GM19397 (cell line): Measurements from ENCODE around the gene SLC4A11.

Source experiments
- ATAC-seq: cut with Tn5 transposase; IDR thresholded peaks from one replicate; pipeline ENCODE4 v1.9.1; 2021; ENCODE audit warnings: mild to moderate bottlenecking, moderate library complexity; ENCODE audit not compliant: unreplicated experiment

The SLC4A11 gene

DNA sequence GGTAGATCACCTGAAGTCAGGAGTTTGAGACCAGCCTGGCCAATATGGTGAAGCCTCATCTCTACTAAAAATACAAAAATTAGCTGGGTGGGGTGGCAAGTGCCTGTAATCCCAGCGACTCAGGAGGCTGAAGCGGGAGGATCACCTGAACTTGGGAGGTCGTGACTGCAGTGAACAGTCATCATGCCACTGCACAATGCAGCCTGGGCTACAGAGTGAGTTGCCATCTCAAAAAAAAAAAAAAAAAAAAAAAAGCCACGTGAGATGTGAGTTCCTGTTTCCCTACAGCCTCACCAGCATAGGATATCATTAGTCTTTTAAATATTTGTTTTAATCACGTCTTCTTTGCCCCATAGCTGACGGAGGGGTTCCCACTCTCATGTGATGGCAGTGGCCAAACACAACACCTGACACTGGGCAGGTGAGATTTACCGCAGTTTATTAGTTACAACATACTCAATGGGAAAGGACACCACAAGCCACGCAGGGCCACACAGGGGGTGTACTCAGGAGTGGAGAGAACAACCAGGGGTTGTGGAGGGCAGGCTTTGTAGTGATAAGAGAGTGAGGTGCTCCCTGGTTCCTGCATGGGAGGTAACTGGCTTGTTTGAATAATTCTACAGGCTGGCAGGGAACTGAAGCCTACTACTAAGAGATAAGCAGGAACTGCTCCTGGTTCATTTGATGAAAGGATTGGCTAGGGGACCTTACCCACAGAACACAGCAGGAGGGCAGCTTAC lies 61.1 kb downstream of the SLC4A11 start:
- no peak for ATAC-seq
